WTC11 (cell line): ENCODE data around the gene UBAC2. TPM values are rescaled to one million over a fixed set of nuclear protein-coding genes. Genes with fewer than 3 reads are reported as not detected.
"Not testable (repeated sequence)": the region's sequence is repeated elsewhere in the genome, so short reads cannot be mapped to it uniquely, and the experiment has no call there.

Experiments used
- ATAC-seq: fragments of 200-7000 bp; cut with Tn5 transposase; 2 replicates; pipeline ENCODE4 v1.10.0; 2021; ENCODE audit warnings: mild to moderate bottlenecking, moderate library complexity
- CTCF ChIA-PET: fragments of 300-600 bp; sonication (Branson Sonifier 250); formaldehyde crosslinking; loops from one replicate; lab custom pipeline; 2021; ENCODE audit warnings: antibody characterized with exemption; lab: Charles Lee
- POLR2A ChIA-PET: fragments of 350-600 bp; sonication (Branson Sonifier 250); formaldehyde crosslinking; loops from one replicate; lab custom pipeline; 2021; ENCODE audit warnings: antibody characterized with exemption; lab: Charles Lee
- DNase-seq: peaks from one replicate; pipeline ENCODE4 v3.0.0; 2021; ENCODE audit warnings: low spot score
- H3K27ac Mint-ChIP-seq: 2 replicates; pipeline ENCODE4 v1.8.0; 2021; ENCODE audit warnings: mixed read lengths
- H3K27me3 Mint-ChIP-seq: 2 replicates; pipeline ENCODE4 v1.8.0; 2021; ENCODE audit warnings: low read depth, mild to moderate bottlenecking, moderate library complexity, mixed read lengths
- H3K36me3 Mint-ChIP-seq: 2 replicates; pipeline ENCODE4 v1.8.0; 2021; ENCODE audit warnings: mixed read lengths
- H3K4me1 Mint-ChIP-seq: 2 replicates; pipeline ENCODE4 v1.8.0; 2022; ENCODE audit warnings: mixed read lengths
- H3K4me3 Mint-ChIP-seq: 2 replicates; pipeline ENCODE4 v1.8.0; 2021; ENCODE audit warnings: mild to moderate bottlenecking, moderate library complexity, mixed read lengths
- H3K9me3 Mint-ChIP-seq: 2 replicates; pipeline ENCODE4 v1.8.0; 2021; ENCODE audit warnings: mixed read lengths
- GRHL2 ChIP-seq: fragments of 250-450 bp; sonication (Bioruptor Pico); IDR thresholded peaks from 2 replicates; pipeline ENCODE4 v1.8.0; 2022; ENCODE audit warnings: mild to moderate bottlenecking, moderate library complexity; ENCODE audit not compliant: insufficient replicate concordance, severe bottlenecking
- JAZF1 ChIP-seq: fragments of 250-450 bp; sonication (Bioruptor Pico); IDR thresholded peaks from 2 replicates; pipeline ENCODE4 v1.9.0; 2021; ENCODE audit warnings: moderate library complexity, mild to moderate bottlenecking, inconsistent platforms
- MAX ChIP-seq: sonication (generic); formaldehyde crosslinking; IDR thresholded peaks from 2 replicates; pipeline ENCODE4 v1.8.0; 2022; ENCODE audit warnings: mild to moderate bottlenecking, missing genetic modification reagents
- NFE2L1 ChIP-seq: sonication (generic); formaldehyde crosslinking; IDR thresholded peaks from 2 replicates; pipeline ENCODE4 v1.8.1; 2023; ENCODE audit warnings: missing genetic modification reagents
- SP1 ChIP-seq: sonication (generic); formaldehyde crosslinking; conservative IDR thresholded peaks from 2 replicates; pipeline ENCODE4 v1.8.1; 2022; ENCODE audit warnings: missing genetic modification reagents
- ZNF671 ChIP-seq: fragments of 250-450 bp; sonication (Bioruptor Pico); IDR thresholded peaks from 2 replicates; pipeline ENCODE4 v1.8.0; 2021; ENCODE audit warnings: mild to moderate bottlenecking
- ZSCAN18 ChIP-seq: fragments of 250-450 bp; sonication (Bioruptor Pico); IDR thresholded peaks from 2 replicates; pipeline ENCODE4 v2.1.2; 2022; ENCODE audit warnings: mild to moderate bottlenecking, moderate library complexity
- total RNA-seq: library from RNA; stranded (reverse); gene quantifications from 3 replicates; pipeline ENCODE4 v1.2.3, GENCODE V29; 2021
- TF ChIP-seq, protein P1 (sequence below): sonication (generic); formaldehyde crosslinking; IDR thresholded peaks from 2 replicates; pipeline ENCODE4 v1.8.0; 2022; ENCODE audit warnings: missing genetic modification reagents
- TF ChIP-seq, protein P2 (sequence below): sonication (generic); formaldehyde crosslinking; IDR thresholded peaks from 2 replicates; pipeline ENCODE4 v1.8.1; 2022; ENCODE audit warnings: low read depth, missing genetic modification reagents, borderline replicate concordance
- TF ChIP-seq, protein P3 (sequence below): sonication (generic); formaldehyde crosslinking; conservative IDR thresholded peaks from 2 replicates; pipeline ENCODE4 v1.8.1; 2023; ENCODE audit warnings: mild to moderate bottlenecking, low read depth, missing genetic modification reagents, moderate library complexity

Gene UBAC2
- total RNA-seq, 1 experiment from 2014 or later = 64.7 TPM

GRCh38 chr13:99227331-99227900, 26.8 kb downstream of the UBAC2 start (continued):
- TF ChIP-seq, protein P1, sequence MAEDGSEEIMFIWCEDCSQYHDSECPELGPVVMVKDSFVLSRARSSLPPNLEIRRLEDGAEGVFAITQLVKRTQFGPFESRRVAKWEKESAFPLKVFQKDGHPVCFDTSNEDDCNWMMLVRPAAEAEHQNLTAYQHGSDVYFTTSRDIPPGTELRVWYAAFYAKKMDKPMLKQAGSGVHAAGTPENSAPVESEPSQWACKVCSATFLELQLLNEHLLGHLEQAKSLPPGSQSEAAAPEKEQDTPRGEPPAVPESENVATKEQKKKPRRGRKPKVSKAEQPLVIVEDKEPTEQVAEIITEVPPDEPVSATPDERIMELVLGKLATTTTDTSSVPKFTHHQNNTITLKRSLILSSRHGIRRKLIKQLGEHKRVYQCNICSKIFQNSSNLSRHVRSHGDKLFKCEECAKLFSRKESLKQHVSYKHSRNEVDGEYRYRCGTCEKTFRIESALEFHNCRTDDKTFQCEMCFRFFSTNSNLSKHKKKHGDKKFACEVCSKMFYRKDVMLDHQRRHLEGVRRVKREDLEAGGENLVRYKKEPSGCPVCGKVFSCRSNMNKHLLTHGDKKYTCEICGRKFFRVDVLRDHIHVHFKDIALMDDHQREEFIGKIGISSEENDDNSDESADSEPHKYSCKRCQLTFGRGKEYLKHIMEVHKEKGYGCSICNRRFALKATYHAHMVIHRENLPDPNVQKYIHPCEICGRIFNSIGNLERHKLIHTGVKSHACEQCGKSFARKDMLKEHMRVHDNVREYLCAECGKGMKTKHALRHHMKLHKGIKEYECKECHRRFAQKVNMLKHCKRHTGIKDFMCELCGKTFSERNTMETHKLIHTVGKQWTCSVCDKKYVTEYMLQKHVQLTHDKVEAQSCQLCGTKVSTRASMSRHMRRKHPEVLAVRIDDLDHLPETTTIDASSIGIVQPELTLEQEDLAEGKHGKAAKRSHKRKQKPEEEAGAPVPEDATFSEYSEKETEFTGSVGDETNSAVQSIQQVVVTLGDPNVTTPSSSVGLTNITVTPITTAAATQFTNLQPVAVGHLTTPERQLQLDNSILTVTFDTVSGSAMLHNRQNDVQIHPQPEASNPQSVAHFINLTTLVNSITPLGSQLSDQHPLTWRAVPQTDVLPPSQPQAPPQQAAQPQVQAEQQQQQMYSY (CRISPR knock-in tag) = no peak
- TF ChIP-seq, protein P2, sequence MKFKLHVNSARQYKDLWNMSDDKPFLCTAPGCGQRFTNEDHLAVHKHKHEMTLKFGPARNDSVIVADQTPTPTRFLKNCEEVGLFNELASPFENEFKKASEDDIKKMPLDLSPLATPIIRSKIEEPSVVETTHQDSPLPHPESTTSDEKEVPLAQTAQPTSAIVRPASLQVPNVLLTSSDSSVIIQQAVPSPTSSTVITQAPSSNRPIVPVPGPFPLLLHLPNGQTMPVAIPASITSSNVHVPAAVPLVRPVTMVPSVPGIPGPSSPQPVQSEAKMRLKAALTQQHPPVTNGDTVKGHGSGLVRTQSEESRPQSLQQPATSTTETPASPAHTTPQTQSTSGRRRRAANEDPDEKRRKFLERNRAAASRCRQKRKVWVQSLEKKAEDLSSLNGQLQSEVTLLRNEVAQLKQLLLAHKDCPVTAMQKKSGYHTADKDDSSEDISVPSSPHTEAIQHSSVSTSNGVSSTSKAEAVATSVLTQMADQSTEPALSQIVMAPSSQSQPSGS (CRISPR knock-in tag) = no peak

- no peak for DNase-seq
- Mint-ChIP-seq H3K4me3 (no peak overlapping the region), H3K36me3 (peaks cover 2% of the 10 kb centered on the region; the same call in 1 of the 2 replicates), H3K4me1 (peaks cover 30% of the 10 kb centered on the region), H3K27ac (peak overlapping the region; percentile 41), H3K27me3 (no peaks in the 10 kb centered on the region)
- CTCF ChIA-PET = interaction anchor here (0.6 kb wide), 1 partner anchor 97 kb away, joined by 4 read pairs; no protein-coding TSS in a partner anchor
- POLR2A ChIA-PET = no interaction called here
- ATAC-seq = no peak
- TF ChIP-seq MAX (CRISPR knock-in tag) = no peak
- TF ChIP-seq, all 79 proteins: peak for 0
- H3K9me3 Mint-ChIP-seq = peaks cover 3% of the 10 kb centered on the region; the same call in 1 of the 2 replicates
Observed at GRCh38 chr13:99227909-99228688, 27.4 kb downstream of the UBAC2 start.

GRCh38 chr13:99228737-99229691, 28.4 kb downstream of the UBAC2 start:
- Mint-ChIP-seq H3K4me3 (no peak overlapping the region), H3K36me3 (no peaks in the 10 kb centered on the region), H3K9me3 (no peaks in the 10 kb centered on the region), H3K27me3 (no peaks in the 10 kb centered on the region), H3K4me1 (peaks cover 24% of the 10 kb centered on the region), H3K27ac (peak overlapping the region; percentile 57)
- TF ChIP-seq JAZF1 (no peak), ZNF671 (no peak), GRHL2 (CRISPR knock-in tag) (no peak), NFE2L1 (no peak), ZSCAN18 (CRISPR knock-in tag) (no peak), SP1 (CRISPR knock-in tag) (no peak)
- TF ChIP-seq, protein P3, sequence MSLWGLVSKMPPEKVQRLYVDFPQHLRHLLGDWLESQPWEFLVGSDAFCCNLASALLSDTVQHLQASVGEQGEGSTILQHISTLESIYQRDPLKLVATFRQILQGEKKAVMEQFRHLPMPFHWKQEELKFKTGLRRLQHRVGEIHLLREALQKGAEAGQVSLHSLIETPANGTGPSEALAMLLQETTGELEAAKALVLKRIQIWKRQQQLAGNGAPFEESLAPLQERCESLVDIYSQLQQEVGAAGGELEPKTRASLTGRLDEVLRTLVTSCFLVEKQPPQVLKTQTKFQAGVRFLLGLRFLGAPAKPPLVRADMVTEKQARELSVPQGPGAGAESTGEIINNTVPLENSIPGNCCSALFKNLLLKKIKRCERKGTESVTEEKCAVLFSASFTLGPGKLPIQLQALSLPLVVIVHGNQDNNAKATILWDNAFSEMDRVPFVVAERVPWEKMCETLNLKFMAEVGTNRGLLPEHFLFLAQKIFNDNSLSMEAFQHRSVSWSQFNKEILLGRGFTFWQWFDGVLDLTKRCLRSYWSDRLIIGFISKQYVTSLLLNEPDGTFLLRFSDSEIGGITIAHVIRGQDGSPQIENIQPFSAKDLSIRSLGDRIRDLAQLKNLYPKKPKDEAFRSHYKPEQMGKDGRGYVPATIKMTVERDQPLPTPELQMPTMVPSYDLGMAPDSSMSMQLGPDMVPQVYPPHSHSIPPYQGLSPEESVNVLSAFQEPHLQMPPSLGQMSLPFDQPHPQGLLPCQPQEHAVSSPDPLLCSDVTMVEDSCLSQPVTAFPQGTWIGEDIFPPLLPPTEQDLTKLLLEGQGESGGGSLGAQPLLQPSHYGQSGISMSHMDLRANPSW (CRISPR knock-in tag) = no peak
- ChIA-PET POLR2A (no interaction called here), CTCF (interaction anchor here (1.2 kb wide), 1 partner anchor 37 kb away, joined by 5 read pairs; no protein-coding TSS in a partner anchor)
- DNase-seq (no peak), ATAC-seq (no peak)

DNA sequence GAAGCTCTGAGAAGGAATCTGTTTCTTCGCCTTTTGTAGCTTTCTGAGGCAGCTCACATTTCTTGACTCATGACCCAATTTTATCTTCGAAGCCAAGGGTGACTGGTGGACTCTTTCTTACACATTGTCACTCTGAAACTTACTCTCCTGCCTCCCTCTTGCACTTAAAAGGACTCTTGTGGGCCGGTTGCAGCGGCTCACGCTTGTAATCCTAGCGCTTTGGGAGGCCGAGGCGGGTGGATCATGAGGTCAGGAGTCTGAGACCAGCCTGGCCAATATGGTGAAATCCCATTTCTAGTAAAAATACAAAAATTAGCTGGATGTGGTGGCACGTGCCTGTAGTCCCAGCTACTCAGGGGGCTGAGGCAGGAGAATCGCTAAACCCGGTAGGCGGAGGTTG, 29.9 kb downstream of the UBAC2 start:
- peaks cover 24% of the 10 kb centered on the region for H3K4me1 Mint-ChIP-seq
- H3K4me3 Mint-ChIP-seq, H3K36me3 Mint-ChIP-seq, DNase-seq, POLR2A ChIA-PET, ATAC-seq, H3K9me3 Mint-ChIP-seq, H3K27ac Mint-ChIP-seq, H3K27me3 Mint-ChIP-seq: not testable (repeated sequence)
- CTCF ChIA-PET = interaction anchor here (0.7 to 1.2 kb wide), 2 partner anchors 35 to 39 kb away, joined by 5 read pairs; no protein-coding TSS in a partner anchor
